ENCODE data around the gene ENOSF1. TPM values are rescaled to one million over a fixed set of nuclear protein-coding genes. Genes with fewer than 3 reads are reported as not detected.

Gene ENOSF1
- total RNA-seq, 6 experiments from 2014 or later: 36.7 to 71.9 (median 58.5) TPM

GRCh38 chr18:658001-658946 lies 54.2 kb downstream of the ENOSF1 start:
- no peak for TF ChIP-seq CTCF (IDR thresholded peaks at IDR 0.05)
- peak; percentile 49 for TF ChIP-seq POLR2A (IDR thresholded peaks at IDR 0.05)
- Histone ChIP-seq H3K27me3 (no peaks in the 10 kb centered on the region), H3K36me3 (no peaks in the 10 kb centered on the region), H3K4me3 (peak overlapping the region; percentile 61 to 76 (median 67)), H3K4me1 (no peaks in the 10 kb centered on the region), H3K9me3 (no peaks in the 10 kb centered on the region), H3K27ac (peak overlapping the region in 1 of 3 donors; percentile 5)
- WGBS (ENCODE audit: insufficient coverage, low coverage, low lambda C conversion rate, missing lambda C conversion rate): 0% methylated on average over 16 of the region's 72 CpGs
- intact Hi-C loops (cut with DNase I): no loop called here
- ATAC-seq (peak; percentile 96 to 99 (median 98)), DNase-seq (peak; percentile 89 to 93 (median 89))

GRCh38 chr18:657311-658000 lies 55.0 kb downstream of the ENOSF1 start, which contains the start of gene TYMS:
TYMS (plus strand) TSS chr18:657653; CDS start chr18:657743, 90 bp downstream.
- peak; percentile 54 to 61 (median 56) for DNase-seq
- TF ChIP-seq POLR2A (IDR thresholded peaks at IDR 0.05) (no peak), CTCF (IDR thresholded peaks at IDR 0.05) (peak in 3 of 4 donors; percentile 4 to 7 (median 4))
- peak within 1 kb of the TSS in 1 of 3 donors; percentile 5 for H3K27ac ChIP-seq

GRCh38 chr18:655445-655844 lies 57.0 kb downstream of the ENOSF1 start:
- no peak overlapping the region for H3K27ac ChIP-seq
- TF ChIP-seq CTCF (IDR thresholded peaks at IDR 0.05) (no peak), POLR2A (IDR thresholded peaks at IDR 0.05) (no peak)
- ATAC-seq (no peak), DNase-seq (no peak)
- intact Hi-C loops (cut with DNase I): no loop called here
- H3K4me1 ChIP-seq: no peaks in the 10 kb centered on the region
- no peaks in the 10 kb centered on the region for H3K36me3 ChIP-seq
- H3K4me3 ChIP-seq: no peak overlapping the region
- H3K27me3 ChIP-seq: no peaks in the 10 kb centered on the region
- H3K9me3 ChIP-seq: no peaks in the 10 kb centered on the region
- WGBS (ENCODE audit: insufficient coverage, low coverage, low lambda C conversion rate, missing lambda C conversion rate): 88% methylated on average over 6 of the region's 6 CpGs

More at GRCh38 chr18:657311-658000, 55.0 kb downstream of the ENOSF1 start, which contains the start of gene TYMS:
- intact Hi-C loops (cut with DNase I): no loop called here
- peak within 1 kb of the TSS; percentile 61 to 76 (median 67) for H3K4me3 ChIP-seq
- no peaks in the 10 kb centered on the region for H3K4me1 ChIP-seq
- no peaks in the 10 kb centered on the region for H3K36me3 ChIP-seq
- ATAC-seq: peak; percentile 64 to 74 (median 70)
- no peaks in the 10 kb centered on the region for H3K27me3 ChIP-seq
- H3K9me3 ChIP-seq: no peaks in the 10 kb centered on the region
- WGBS (ENCODE audit: insufficient coverage, low coverage, low lambda C conversion rate, missing lambda C conversion rate): under 1% methylated on average over 37 of the region's 79 CpGs

DNA sequence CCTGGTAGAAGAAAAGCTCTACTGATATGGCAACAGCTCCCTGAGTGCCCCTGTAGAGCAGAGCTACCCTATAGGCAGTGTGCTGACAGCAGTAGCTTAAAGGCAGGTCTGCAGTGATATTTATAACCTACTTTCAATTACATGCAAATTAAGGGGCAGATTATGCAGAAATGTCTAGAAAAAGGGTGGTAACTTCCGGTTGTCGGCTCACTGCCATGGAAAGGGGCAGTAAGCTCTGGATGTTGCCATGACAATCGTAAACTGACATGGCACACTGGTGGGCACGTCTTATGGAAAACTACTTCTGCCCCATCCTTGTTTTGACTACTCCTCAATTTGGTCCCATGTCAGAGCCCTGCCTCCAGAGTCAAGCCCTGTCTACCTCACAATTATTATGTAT lies 57.8 kb downstream of the ENOSF1 start:
- no peaks in the 10 kb centered on the region for H3K9me3 ChIP-seq
- no peak overlapping the region for H3K27ac ChIP-seq
- ATAC-seq: no peak
- H3K4me3 ChIP-seq: no peak overlapping the region
- DNase-seq: no peak
- H3K36me3 ChIP-seq: no peaks in the 10 kb centered on the region
- no peaks in the 10 kb centered on the region for H3K4me1 ChIP-seq
- TF ChIP-seq POLR2A (IDR thresholded peaks at IDR 0.05) (no peak), CTCF (IDR thresholded peaks at IDR 0.05) (no peak)
- 90% methylated on average over 2 of the region's 4 CpGs for WGBS (ENCODE audit: insufficient coverage, low coverage, low lambda C conversion rate, missing lambda C conversion rate)
- H3K27me3 ChIP-seq: no peaks in the 10 kb centered on the region
- intact Hi-C loops (cut with DNase I): no loop called here

Data from right lobe of liver (tissue), 6 donors.